ENCODE data around the gene COPRS. TPM values are rescaled to one million over a fixed set of nuclear protein-coding genes. Genes with fewer than 3 reads are reported as not detected.

Gene COPRS
- total and polyA plus RNA-seq, 2 of the 13 experiments (the other 11 are each of a cell fraction or from before 2014, with no cell fraction given) = 22.7 to 93.8 TPM

DNA sequence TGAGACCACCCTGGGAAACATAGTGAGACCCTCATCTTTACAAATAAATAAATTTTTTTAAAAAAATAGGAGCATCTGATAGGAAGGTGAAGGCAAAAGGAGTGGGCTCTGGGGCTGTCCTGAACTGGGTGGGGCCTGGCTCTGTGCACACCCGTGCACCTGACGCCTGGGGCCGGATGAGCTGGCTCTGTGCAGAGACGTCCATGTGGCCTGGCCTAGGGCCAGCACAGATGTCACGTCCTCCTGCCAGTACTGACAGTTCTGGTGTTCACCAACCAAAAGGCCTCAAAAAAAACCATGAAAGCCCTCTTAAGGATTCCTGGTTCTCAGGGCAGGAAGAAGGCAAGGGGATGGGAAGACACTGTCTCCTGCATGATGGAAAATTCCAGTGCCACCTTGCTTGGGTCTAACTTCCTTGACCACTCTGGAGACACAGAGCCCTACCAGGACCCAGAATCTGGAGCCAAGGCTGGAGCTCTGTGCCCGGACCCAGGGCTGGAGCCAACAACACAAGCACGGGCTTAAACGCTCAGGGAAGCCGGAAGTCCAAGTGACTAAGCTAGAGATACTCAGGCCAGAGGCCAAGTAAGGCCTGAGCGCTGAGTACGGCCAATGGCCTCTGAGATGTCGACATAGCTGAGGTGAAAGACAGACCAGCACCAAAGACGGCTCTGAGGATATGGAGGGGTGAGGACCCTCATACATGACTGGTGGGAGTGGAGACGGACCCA is 32.9 kb downstream of the COPRS start (continued):
- no peak for TF ChIP-seq SP5 (CRISPR knock-in tag; IDR thresholded peaks at IDR 0.05; ENCODE audit: borderline replicate concordance, low read depth)
- TF ChIP-seq ETV5 (CRISPR knock-in tag; IDR thresholded peaks at IDR 0.05; ENCODE audit: borderline replicate concordance) = peak; percentile 30; the same call in 1 of the 2 replicates
- TF ChIP-seq ELF3 (CRISPR knock-in tag; IDR thresholded peaks at IDR 0.05) = peak; percentile 71
- 0 out of 2 replicates have a peak, but pooled peaks have one; percentile 29 for TF ChIP-seq KAT8 (CRISPR knock-in tag; IDR thresholded peaks at IDR 0.05)
- TF ChIP-seq SNAPC5 (CRISPR knock-in tag; IDR thresholded peaks at IDR 0.05; ENCODE audit: borderline replicate concordance) = no peak
- TF ChIP-seq TAF1 (CRISPR knock-in tag; IDR thresholded peaks at IDR 0.05) = no peak
- peak; percentile 46; the same call in 1 of the 2 replicates for TF ChIP-seq ZFX (CRISPR knock-in tag; IDR thresholded peaks at IDR 0.05; ENCODE audit: low read depth)

DNA sequence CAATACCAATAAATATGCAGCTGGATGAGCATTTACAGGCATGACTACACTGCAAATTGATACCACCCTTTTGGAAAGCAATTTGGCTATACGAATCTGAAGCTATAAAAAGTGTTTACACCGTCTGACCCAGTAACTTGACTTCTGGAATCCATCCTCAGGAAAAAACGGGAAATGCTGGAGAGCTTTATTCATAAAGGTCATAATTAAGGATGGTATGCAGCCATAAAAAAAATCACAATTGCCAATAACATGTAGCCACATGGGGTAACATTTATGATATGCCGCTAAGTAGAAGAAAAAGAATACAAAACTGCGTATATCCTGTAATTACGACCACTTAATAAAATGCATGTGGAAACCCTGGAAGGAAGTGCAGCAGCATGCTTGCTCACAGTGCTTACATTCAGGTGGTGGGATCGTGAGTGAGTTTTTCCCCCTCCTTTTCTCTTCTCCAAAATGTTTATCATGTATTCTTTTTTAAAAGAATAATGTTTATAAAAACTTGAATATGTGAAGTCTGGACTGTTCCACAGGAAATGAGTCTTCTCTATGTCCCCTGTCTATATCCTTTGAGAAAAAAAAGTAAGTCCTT is 34.2 kb downstream of the COPRS start:
- in situ Hi-C loops (cut with HindIII; ENCODE audit: extremely low pct_ligation_motif_present, low pct_unique_long_range_greater_than_20kb) (no loop called here), intact Hi-C loops (cut with micrococcal nuclease; ENCODE audit: unreplicated experiment) (no loop called here)
- 39% methylated on average over 7 of the region's 7 CpGs for WGBS (ENCODE audit: low lambda C conversion rate)
- no peaks in the 10 kb centered on the region for H3K36me3 ChIP-seq (replicated peaks in 1 of 2; ENCODE audit: control insufficient read depth in 1 of 2, insufficient read depth in 2 of 2, low read length in 2 of 2)
- POLR2A ChIA-PET = no interaction called here
- H2AFZ ChIP-seq (ENCODE audit: low read length) = no peak overlapping the region
- no TSS peak for BruUV-seq (replicated peaks)
- peaks cover 20% of the 10 kb centered on the region for H3K4me1 ChIP-seq (ENCODE audit: insufficient read depth, low read length)
- H4K20me1 ChIP-seq (ENCODE audit: insufficient read depth, low read length) = no peaks in the 10 kb centered on the region
- no peaks in the 10 kb centered on the region for H3K79me2 ChIP-seq (ENCODE audit: insufficient read depth, low read length)
- no peak overlapping the region for H3K4me2 ChIP-seq (ENCODE audit: low read depth, low read length)
- no peak overlapping the region for H3K4me3 ChIP-seq (replicated peaks in 1 of 3; ENCODE audit: insufficient read depth in 1 of 3, low read depth in 2 of 3, low read length in 3 of 3)
- ATAC-seq (no peak), FAIRE-seq (no peak), DNase-seq (ENCODE audit: low spot score) (no peak)
- peaks cover 1 to 10% of the 10 kb centered on the region in 2 experiments; a peak in 1 of 5 replicates for H3K27me3 ChIP-seq (ENCODE audit: control insufficient read depth in 1 of 2, insufficient read depth in 2 of 2, low read length in 2 of 2)
- H3K27ac ChIP-seq (ENCODE audit: extremely low read length, insufficient read depth, low read length) = no peak overlapping the region
- H3K9ac ChIP-seq (ENCODE audit: insufficient read depth, low read depth, low read length) = no peak overlapping the region
- no peaks in the 10 kb centered on the region for H3K9me3 ChIP-seq (ENCODE audit: low read length)
- TF ChIP-seq, protein P1, sequence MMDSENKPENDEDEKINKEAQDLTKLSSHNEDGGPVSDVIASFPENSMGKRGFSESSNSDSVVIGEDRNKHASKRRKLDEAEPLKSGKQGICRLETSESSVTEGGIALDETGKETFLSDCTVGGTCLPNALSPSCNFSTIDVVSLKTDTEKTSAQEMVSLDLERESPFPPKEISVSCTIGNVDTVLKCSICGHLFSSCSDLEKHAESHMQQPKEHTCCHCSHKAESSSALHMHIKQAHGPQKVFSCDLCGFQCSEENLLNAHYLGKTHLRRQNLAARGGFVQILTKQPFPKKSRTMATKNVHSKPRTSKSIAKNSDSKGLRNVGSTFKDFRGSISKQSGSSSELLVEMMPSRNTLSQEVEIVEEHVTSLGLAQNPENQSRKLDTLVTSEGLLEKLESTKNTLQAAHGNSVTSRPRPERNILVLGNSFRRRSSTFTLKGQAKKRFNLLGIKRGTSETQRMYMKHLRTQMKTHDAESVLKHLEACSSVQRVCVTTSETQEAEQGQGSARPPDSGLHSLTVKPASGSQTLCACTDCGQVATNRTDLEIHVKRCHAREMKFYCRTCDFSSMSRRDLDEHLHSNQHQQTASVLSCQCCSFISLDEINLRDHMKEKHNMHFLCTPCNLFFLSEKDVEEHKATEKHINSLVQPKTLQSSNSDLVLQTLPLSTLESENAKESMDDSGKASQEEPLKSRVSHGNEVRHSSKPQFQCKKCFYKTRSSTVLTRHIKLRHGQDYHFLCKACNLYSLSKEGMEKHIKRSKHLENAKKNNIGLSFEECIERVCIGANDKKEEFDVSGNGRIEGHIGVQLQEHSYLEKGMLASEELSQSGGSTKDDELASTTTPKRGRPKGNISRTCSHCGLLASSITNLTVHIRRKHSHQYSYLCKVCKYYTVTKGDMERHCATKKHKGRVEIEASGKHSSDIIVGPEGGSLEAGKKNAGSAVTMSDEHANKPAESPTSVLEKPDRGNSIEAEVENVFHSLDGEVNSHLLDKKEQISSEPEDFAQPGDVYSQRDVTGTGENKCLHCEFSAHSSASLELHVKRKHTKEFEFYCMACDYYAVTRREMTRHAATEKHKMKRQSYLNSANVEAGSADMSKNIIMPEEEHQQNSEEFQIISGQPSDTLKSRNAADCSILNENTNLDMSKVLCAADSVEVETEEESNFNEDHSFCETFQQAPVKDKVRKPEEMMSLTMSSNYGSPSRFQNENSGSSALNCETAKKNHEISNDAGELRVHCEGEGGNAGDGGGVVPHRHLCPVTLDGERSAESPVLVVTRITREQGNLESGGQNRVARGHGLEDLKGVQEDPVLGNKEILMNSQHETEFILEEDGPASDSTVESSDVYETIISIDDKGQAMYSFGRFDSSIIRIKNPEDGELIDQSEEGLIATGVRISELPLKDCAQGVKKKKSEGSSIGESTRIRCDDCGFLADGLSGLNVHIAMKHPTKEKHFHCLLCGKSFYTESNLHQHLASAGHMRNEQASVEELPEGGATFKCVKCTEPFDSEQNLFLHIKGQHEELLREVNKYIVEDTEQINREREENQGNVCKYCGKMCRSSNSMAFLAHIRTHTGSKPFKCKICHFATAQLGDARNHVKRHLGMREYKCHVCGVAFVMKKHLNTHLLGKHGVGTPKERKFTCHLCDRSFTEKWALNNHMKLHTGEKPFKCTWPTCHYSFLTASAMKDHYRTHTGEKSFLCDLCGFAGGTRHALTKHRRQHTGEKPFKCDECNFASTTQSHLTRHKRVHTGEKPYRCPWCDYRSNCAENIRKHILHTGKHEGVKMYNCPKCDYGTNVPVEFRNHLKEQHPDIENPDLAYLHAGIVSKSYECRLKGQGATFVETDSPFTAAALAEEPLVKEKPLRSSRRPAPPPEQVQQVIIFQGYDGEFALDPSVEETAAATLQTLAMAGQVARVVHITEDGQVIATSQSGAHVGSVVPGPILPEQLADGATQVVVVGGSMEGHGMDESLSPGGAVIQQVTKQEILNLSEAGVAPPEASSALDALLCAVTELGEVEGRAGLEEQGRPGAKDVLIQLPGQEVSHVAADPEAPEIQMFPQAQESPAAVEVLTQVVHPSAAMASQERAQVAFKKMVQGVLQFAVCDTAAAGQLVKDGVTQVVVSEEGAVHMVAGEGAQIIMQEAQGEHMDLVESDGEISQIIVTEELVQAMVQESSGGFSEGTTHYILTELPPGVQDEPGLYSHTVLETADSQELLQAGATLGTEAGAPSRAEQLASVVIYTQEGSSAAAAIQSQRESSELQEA (CRISPR knock-in tag; IDR thresholded peaks at IDR 0.05; ENCODE audit: not compliant biosample characterization) = no peak
- no peak for TF ChIP-seq PHB2 (IDR thresholded peaks at IDR 0.05; ENCODE audit: partially characterized antibody)
- no peak for TF ChIP-seq PAX8 (CRISPR knock-in tag; IDR thresholded peaks at IDR 0.05; ENCODE audit: borderline replicate concordance)
- no peak for TF ChIP-seq TFE3 (CRISPR knock-in tag; IDR thresholded peaks at IDR 0.05)
- CTCF ChIA-PET (ENCODE audit: low intra/inter-chr PET ratio, low total read pairs) = no interaction called here

Data from HepG2 (cell line).